HG02870 (cell line): Measurements from ENCODE around the gene KCNC4.

Experiments
- ATAC-seq: cut with Tn5 transposase; IDR thresholded peaks from one replicate; pipeline ENCODE4 v1.9.1; 2021; ENCODE audit warnings: mild to moderate bottlenecking, moderate library complexity; ENCODE audit not compliant: unreplicated experiment

KCNC4 gene

DNA sequence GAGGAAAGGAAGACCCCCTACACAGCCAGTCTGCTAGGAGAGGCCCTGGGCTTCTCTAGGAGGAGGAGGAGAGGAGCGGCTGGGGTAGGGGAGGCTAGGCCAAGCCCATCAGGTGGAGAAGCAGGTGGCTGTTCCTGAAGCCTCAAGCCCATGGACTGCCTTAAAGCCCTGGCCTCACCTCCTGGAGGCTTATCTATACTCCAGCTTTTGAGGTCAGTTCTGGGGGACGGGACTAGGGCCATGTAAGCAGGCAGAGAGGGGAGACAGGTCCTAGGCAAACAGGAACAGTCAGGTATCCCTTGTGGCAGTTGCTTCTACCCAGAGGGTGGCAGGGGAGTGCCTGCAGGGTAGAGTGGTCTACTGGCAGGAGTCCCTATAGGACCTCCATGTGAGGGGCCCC, 40.6 kb downstream of the KCNC4 start:
- no peak for ATAC-seq

DNA sequence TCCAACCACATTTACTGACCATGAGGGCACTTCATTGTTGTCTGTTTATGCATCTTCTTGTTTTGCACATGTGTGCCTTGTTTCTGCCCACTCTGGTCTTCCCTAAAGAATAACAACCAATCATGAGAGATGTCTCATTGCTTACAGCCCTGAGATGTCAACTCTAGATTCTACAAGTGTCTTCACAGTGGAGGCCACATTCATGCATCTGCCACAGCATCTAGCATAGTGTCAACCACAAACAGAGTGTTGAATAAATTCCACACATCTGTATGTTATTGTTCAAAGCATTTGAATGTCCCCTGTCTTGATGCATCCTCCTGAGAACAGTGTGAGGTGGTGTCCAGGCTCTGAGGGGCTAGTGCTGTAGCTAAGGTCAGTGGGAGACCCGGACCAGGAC, 43.1 kb downstream of the KCNC4 start:
- no peak for ATAC-seq

DNA sequence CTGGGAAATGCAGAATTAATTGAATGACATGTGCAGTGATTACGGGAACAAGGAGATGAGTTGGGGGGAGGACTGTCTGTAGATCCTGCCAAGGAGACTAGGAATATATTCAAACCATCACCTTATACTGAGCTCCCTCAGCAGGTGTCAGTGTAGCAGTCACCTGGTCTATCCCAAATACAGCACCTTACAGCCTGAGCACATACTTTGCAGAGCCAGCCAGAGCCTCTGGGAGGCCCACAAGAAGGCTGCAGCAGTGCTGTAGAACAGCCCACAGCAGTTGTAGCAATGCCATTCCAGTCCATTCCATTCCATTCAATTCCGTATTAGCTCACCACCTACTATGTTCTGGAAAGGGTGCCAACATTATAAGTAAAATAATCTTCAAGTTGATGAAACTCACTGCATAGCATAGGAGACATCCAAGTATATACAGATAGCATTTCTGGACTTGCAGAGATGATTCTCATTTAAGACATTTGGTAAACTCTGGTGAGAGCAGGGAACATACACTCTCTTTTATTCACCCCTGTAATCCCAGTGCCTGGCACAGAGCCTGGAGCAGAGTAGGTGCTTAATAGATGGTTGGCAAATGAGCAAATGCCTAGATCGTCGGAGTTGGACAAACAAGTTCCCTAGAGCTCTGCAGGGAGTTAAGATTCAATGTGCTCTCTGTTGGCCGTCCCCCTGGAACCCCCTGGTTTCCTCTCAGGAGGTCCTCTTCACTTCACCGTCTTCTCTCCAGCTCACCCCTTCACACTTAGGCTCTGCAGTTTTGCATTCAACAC, 44.7 kb downstream of the KCNC4 start:
- no peak for ATAC-seq

DNA sequence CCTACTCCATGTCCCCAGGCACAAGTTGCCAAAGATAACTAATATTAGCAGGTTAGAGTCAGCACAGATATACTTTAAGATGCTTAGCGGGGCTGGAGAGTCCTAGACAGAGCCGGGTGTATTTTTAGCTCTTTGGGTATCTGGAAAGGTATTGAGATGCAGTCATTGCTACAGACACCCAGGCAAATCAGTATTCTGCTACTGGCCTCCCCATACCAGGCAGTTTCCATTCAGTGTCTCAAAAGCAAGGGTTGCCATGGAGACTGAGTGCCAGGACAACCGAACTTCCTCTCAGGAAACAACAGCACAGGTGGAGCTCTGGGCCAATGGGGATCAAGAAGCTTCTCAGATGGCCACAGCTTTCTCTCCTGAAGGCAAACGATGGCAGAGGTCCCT, 45.3 kb downstream of the KCNC4 start:
- ATAC-seq = no peak

DNA sequence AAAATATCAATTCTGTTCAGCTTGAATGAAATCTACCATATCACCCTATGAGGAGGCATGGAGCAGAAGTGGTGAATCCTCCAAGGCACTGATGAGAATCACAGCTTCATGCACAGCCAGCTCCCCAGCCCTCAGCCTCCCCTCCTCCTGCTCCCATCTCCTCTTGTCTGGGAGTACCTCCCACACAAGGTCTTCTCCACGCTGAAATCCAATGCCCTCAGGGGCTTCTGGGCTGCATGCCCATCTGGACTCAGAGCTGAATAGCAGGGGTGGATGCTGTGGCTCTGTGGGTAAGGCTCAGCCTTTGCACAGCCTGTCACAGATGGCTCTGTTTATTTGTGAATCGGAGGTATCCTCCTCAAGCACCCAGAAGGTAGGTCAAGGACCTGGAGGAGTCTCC, 48.6 kb downstream of the KCNC4 start:
- no peak for ATAC-seq

DNA sequence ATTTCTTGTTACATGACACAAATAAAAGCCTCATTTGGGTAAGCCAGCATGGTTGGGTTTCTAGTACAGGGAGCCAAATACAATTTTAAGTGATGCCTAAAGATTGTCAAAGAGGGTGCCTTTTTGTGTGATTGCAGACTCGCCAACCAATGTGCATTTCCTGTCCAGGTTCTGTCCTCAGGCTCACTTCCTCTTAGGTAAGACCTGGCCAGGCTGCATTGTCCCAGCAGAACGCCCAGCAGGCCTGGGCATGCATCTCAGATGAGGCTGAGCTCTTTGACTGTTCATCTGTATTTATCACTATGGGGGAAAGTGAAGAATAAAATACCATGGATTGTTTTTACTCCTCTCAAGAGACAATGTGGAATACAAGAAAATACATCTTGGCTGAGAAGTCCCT, 49.7 kb downstream of the KCNC4 start:
- no peak for ATAC-seq
